ENCODE measurements around the gene GALNT9.
"Not testable (repeated sequence)": the region's sequence is repeated elsewhere in the genome, so short reads cannot be mapped to it uniquely, and the experiment has no call there.

The GALNT9 gene

DNA sequence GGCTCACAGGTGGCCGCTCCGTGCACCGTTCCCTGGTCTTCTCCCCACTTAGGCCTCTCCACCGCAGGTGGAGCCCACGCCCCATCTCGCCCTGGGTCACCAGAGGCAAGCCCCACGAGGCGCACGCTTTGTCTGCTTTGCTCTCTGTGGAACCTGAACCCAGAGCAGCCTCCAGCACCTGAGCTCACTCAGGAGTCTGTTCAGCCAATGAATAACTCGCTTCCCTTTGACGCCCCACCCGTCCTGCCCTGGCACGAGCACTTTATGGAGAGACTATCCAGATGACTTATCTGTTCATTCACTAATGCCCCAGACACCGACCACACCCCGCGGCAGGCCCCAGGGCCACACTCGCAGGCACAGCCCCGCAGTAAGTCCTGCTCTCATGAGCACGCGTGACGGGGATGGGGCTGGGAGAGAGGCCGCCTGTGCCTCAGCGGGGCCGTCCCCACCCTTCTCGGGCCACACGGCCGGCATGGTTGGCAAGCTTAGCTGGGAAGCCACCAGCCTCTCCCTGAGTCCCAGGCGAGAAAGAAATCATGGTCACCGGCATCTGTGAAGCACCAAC is 100.1 kb downstream of the GALNT9 start:
- no peak for DNase-seq

DNA sequence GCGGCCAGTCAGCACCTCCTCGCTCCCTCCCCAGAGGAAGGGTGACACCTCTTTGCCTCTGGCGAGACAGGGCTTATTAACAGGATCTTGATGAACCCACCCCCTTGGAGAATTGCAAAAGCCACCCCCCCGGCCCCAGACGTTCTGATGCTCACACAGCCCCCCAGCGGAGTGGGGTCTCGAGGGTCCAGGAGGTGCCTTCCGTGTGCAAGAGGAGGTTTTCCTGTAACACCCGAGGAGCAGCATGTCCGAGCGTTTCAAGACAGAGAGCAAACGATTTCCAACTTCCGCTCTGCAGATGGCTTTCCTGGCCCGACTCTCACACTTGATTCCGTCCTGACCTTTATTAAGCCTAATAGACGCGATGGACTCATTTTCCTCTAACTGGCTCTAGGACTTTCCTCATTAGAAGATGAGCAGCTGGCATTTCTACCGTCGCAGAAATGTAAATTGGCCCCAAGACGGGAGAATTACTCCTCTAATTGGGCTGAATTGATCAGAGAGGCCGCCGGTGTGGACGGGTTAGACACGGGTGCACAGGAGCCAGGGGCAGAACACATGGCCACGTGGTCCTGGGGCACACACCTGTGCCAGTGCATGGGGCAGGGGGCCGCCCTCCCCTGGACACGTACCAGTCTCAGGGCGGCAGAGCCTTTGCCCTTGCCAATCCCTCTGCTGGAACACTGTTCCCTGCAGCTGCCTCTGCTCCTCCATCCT is 100.8 kb downstream of the GALNT9 start:
- DNase-seq: no peak

DNA sequence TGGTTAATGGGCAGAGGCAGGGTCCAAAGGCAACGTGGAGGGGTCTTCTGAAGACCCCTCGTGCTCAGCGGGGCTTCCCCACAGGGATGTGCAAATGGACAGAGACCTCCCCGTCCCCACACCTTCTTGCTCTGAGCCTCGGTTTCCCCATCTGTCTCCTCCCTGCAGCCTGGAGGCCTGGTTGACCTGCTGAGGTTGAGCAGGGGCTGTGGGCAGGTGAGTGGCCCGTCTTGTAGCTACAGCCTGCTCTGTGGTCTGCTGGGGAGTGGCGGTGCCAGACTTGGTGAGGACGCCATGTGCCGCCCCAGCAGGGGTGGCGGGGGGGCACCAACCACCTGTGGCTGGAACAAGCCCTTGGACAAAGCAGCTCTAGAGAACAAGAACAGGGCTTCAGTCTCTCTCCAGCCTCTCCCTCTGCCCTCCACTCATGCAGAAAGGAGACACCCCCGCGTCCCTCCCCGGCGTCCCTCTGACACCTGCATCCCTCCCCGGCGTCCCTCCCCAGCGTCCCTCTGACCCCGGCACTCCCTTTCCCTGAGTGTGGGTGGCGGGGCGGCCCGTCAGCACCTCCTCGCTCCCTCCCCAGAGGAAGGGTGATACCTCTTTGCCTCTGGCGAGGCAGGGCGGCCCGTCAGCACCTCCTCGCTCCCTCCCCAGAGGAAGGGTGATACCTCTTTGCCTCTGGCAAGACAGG is 101.5 kb downstream of the GALNT9 start:
- DNase-seq: no peak

DNA sequence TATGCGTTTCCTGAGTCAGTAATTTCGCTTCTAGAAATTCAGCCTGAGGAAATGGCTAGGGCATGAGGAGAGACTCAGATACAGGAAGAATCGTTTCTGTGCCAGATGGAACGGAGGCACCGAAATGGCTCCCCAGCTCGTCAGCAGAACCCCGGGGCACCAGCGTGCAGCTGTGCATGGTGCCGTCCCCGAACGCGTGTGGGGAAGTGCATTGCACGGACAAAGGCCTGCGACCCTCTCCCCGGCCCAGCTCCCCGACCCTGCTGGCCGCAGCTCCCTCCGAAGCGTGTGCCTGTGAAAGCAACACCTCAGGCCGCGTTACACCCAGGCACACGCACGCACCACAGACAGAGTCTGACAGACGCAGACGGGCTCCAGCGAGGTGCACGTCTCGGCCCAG is 102.3 kb downstream of the GALNT9 start:
- no peak for DNase-seq

DNA sequence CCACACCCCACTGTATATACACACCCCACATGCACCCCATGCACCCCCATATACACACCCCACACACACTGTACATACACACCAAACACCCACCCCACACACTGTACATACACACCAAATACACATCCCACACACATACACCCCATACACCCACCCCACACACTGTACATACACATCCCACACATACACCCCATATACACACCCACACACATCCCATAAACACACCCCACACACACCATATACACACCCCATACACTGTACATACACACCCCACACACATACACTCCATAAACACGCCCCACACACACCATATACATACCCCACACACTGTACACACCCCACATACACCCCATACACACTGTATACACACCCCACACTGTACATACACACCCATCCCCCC is 102.8 kb downstream of the GALNT9 start:
- DNase-seq: no peak

GRCh38 chr12:132225214-132225613 is 104.2 kb downstream of the GALNT9 start:
- no peak for DNase-seq

DNA sequence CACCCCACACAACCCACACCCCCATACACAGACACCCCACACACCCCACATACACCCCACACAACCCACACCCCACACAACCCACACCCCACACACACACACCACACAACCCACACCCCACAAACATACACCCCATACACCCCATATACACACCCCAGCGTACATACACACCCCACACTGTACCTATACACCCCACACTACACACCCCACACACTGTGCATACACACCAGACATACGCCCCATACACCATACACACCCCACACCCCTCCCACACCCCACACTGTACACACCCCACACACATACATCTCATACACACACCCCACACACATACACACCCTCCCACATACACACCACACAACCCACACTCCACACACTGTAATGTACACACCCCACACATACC is 104.9 kb downstream of the GALNT9 start:
- DNase-seq: no peak

GRCh38 chr12:132222808-132223173 is 106.6 kb downstream of the GALNT9 start:
- no peak for DNase-seq

DNA sequence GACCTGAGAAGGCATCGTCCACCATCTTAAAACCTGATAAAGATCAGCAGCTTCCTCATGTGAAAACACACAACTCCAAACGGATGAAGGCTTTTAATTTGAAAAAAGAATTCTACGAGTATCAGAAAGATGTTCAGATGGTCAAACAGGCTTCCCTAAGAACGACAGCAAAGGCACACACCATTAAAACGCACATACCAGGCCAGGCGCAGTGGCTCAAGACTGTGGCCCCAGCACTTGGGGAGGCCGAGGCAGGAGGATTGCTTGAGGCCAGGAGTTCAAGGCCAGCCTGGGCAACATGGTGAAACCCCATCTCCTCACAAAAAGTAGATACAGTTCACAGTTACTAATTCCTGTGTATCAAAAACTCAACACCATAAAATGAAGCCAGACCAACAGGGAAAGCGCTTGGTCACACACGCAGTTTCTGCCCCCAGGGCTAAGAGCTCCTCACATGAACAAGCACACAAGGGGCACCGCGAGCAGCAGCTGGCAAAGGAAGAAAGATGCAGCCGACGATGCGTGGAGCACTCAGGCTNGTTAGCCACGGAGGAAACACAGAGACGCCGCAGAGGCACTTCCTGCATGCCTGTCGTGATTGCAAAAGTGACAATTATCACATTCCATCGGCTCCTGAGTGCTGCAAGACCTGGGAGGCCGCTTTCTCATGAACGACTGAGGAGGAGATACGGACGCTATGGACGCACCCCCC is 107.1 kb downstream of the GALNT9 start:
- peak; percentile 33 for DNase-seq

- not testable (repeated sequence) for DNase-seq
These were observed 109.6 kb downstream of the GALNT9 start for GRCh38 chr12:132219761-132220160.

- no peak for DNase-seq
These were observed 110.1 kb downstream of the GALNT9 start for GRCh38 chr12:132219323-132219722.

DNA sequence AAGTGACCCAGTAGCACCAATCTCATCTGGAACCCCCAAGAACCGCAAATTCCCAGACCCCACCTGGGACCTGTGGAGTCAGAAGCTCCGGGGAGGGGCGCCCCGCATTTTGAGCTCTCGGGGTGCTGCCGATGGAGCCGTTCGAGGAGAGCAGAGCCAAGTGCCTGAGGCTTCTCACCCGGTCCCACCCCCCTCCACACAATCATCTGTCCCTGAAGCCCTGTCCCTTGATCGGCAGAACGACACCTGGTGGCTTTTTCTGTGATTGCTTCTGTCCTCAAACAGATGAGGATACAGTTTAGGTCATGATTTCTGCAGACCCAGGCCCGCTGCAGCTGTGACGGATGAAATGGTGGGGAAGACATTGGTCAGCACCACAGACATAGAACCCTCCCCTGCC is 110.5 kb downstream of the GALNT9 start:
- peak; percentile 27 for DNase-seq

DNA sequence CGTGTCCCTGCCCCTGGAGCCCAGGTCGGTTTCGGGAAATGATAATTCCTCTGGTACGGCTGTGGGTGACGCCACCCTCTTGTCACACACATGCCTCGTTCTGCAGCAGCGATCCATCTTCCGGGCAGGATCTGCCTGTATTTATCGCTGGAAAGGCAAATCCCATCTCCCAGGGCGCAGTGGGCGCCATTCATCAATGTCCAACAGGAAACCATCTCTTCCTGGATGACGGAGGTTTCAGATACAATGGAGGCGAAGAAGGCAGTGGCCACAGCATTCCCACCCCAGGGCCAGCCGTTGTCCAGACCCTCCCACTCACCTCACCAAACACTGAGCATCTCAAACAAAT is 110.9 kb downstream of the GALNT9 start:
- no peak for DNase-seq

DNA sequence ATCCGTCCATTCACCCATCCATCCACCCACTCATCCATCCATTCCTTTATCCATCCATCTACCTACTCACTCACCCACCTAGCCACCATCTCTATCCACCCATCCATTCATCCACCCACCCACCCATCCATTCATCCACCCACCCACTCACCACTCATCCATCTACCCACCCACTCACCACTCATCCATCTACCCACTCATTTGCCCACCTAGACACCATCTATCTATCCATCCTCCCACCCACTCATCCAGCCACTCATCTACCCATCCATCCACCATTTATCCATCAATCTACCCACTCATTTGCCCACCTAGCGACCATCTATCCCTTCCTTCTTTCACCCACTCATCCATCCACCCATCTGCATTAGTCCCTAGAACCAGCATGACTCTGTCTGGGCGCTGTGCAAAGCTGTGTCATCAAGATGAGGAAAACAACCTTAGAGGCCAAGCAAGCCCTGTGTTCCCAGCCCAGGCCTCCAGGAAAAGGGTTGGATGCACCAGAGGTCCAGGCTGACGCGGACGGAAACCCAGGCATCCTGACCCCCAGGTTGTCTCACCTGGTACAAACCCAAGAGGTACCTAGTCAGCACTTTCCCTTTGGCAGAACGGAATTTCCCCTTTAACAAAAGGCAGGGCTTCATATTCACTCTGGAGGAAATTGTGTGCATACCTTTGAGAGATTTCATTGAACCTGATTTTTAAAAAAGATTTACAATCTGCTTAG is 111.4 kb downstream of the GALNT9 start:
- no peak for DNase-seq

- DNase-seq: no peak
These were observed 112.0 kb downstream of the GALNT9 start for GRCh38 chr12:132217371-132217770.

DNA sequence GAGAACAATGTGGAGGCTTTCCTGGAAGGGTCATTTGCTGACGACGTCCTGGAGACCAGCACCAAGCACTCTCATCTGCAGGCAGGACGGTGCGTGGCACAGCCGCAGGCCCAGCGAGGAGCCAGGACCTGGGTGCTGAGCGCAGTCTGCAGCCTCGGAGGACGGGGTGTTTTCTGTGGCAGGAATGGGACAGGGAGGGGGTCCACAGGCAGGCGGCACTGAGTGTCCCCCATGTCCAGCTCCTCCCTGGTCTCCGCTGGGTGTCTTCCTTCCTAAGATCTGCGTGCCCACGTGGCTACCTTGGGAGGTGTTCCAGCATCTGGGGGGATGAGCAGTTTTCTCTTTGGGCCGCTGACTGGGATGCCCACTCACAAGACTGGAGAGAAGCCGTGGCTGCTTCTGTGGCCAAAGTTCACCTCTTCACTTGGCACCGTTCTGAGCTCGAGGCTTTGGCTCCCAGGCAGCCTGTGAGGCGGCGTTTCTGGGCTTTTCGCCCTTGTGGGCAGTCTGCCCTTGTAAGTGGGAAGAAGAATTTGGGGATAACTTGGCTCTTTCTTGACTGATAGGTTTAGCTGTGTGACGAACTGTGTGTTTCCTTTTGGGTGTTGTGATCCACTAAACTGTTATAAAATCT is 112.9 kb downstream of the GALNT9 start:
- DNase-seq: no peak

- DNase-seq: no peak
These were observed 113.9 kb downstream of the GALNT9 start for GRCh38 chr12:132215299-132215989.

GRCh38 chr12:132214891-132215290 is 114.5 kb downstream of the GALNT9 start:
- DNase-seq: no peak

- no peak for DNase-seq
These were observed 115.3 kb downstream of the GALNT9 start for GRCh38 chr12:132214161-132214476.

DNA sequence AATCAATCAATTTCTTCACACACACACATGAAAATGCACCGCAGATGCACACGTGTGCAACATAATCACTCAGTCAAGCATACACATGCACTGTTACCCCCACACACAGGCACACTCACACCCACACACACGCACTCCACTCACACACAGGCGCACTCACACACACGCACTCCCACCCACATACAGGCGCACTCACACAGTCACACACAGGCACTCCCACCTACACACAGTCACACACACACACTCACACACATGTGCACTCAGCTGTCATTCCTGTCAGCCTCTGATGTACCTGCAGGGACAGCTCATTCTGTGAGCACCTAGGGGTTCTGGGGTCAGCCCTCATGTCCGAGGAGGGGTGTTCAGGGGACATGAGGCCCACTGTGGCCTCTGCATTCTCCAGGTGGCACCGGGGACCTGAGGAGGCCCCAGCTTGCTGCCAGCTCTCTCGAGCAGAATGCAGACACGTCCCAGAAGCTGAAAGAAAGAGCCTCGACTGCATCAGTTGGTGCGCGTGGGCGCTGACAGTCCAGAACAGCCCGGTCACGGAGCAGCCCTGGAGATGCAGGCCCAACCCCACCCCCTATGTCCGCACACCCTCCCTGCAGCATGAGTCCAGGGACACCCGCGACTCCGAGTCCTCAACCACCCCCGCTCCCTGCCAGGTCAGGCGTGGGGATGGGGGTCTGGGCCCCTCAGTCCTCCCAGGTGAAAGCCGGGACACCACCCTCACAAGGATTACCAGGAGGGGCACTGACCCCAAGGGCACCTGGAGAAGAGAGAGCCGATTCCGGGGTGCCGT is 115.8 kb downstream of the GALNT9 start:
- DNase-seq: no peak

GRCh38 chr12:132211816-132212215 is 117.6 kb downstream of the GALNT9 start:
- no peak for DNase-seq

All from NCI-H1436 (cell line).